ENCODE measurements around the gene DNAH11. TPM values are rescaled to one million over a fixed set of nuclear protein-coding genes. Genes with fewer than 3 reads are reported as not detected.
"Not testable (repeated sequence)": the region's sequence is repeated elsewhere in the genome, so short reads cannot be mapped to it uniquely, and the experiment has no call there.

DNAH11 gene
- total RNA-seq, 1 experiment from 2014 or later, result 0.15 TPM

GRCh38 chr7:21524680-21525079 is 18.2 kb upstream of the DNAH11 start:
- no peak overlapping the region for H3K4me3 ChIP-seq (ENCODE audit: low read depth in 2 of 2, low read length in 2 of 2)
- BruUV-seq (replicated peaks), result no TSS peak
- TF ChIP-seq REST (IDR thresholded peaks at IDR 0.05; ENCODE audit: insufficient read depth in 1 of 2, low read depth in 2 of 2, low read length in 1 of 2) (no peak), TCF7L2 (IDR thresholded peaks at IDR 0.05; ENCODE audit: low read depth, low read length) (no peak), SIN3A (IDR thresholded peaks at IDR 0.05; ENCODE audit: borderline replicate concordance, insufficient read depth, low read depth, low read length) (no peak), POLR2AphosphoS5 (IDR thresholded peaks at IDR 0.05; ENCODE audit: low read depth, low read length) (no peak)
- no peaks in the 10 kb centered on the region for H3K4me1 ChIP-seq (ENCODE audit: control insufficient read depth, insufficient read depth, low read length)
- H3K36me3 ChIP-seq (ENCODE audit: control insufficient read depth, insufficient read depth, low read length), result no peaks in the 10 kb centered on the region
- no peak overlapping the region for H3K27ac ChIP-seq (ENCODE audit: low read length)
- H3K27me3 ChIP-seq (ENCODE audit: control insufficient read depth, insufficient read depth, low read length), result no peaks in the 10 kb centered on the region
- intact Hi-C loops (cut with micrococcal nuclease; ENCODE audit: unreplicated experiment), result no loop called here
- no peaks in the 10 kb centered on the region for H3K9me3 ChIP-seq (ENCODE audit: control insufficient read depth, insufficient read depth, low read depth, low read length)
- POLR2A ChIA-PET, result no interaction called here
- ATAC-seq (no peak), DNase-seq (ENCODE audit: low read depth, low spot score) (no peak)
- in situ Hi-C loops (cut with HindIII; ENCODE audit: low pct_unique_long_range_greater_than_20kb, low sequenced_read_pairs), result no loop called here
- CTCF ChIA-PET, result no interaction called here

DNA sequence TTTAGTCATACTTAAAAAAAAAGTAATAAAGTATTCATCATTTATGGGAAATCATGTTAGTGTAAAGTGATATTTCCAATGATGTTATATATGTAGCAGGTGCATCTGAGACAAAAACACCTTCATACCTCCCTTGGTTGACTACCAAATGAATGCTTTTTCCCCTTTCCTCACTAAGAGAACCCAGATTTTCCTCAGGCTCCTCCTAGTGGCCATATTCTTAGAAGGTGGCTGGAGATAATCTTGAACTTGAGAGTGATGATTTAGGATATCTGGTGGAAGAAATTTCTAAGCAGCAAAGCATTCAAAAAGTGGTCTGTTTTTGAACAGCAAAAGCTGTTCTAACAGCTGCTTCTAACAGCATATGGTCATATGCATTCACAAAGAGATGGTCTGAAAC is 16.8 kb upstream of the DNAH11 start:
- Histone ChIP-seq H3K4me1 (ENCODE audit: control insufficient read depth, insufficient read depth, low read length) (no peaks in the 10 kb centered on the region), H3K9me3 (ENCODE audit: control insufficient read depth, insufficient read depth, low read depth, low read length) (no peaks in the 10 kb centered on the region), H3K27me3 (ENCODE audit: control insufficient read depth, insufficient read depth, low read length) (no peaks in the 10 kb centered on the region), H3K36me3 (ENCODE audit: control insufficient read depth, insufficient read depth, low read length) (no peaks in the 10 kb centered on the region), H3K4me3 (ENCODE audit: low read depth in 2 of 2, low read length in 2 of 2) (no peak overlapping the region), H3K27ac (ENCODE audit: low read length) (no peak overlapping the region)
- intact Hi-C loops (cut with micrococcal nuclease; ENCODE audit: unreplicated experiment), result no loop called here
- no TSS peak for BruUV-seq (replicated peaks)
- ATAC-seq (no peak), DNase-seq (ENCODE audit: low read depth, low spot score) (no peak)
- in situ Hi-C loops (cut with HindIII; ENCODE audit: low pct_unique_long_range_greater_than_20kb, low sequenced_read_pairs), result no loop called here
- TF ChIP-seq, protein P1, sequence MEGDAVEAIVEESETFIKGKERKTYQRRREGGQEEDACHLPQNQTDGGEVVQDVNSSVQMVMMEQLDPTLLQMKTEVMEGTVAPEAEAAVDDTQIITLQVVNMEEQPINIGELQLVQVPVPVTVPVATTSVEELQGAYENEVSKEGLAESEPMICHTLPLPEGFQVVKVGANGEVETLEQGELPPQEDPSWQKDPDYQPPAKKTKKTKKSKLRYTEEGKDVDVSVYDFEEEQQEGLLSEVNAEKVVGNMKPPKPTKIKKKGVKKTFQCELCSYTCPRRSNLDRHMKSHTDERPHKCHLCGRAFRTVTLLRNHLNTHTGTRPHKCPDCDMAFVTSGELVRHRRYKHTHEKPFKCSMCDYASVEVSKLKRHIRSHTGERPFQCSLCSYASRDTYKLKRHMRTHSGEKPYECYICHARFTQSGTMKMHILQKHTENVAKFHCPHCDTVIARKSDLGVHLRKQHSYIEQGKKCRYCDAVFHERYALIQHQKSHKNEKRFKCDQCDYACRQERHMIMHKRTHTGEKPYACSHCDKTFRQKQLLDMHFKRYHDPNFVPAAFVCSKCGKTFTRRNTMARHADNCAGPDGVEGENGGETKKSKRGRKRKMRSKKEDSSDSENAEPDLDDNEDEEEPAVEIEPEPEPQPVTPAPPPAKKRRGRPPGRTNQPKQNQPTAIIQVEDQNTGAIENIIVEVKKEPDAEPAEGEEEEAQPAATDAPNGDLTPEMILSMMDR (IDR thresholded peaks at IDR 0.05), result peak; percentile 56; the same call in 1 of the 2 replicates
- TF ChIP-seq SIN3A (IDR thresholded peaks at IDR 0.05; ENCODE audit: borderline replicate concordance, insufficient read depth, low read depth, low read length), result no peak
- CTCF ChIA-PET, result interaction anchor here (0.7 kb wide), 2 partner anchors 27 to 47 kb away, joined by 3 to 4 read pairs; no protein-coding TSS in a partner anchor
- POLR2A ChIA-PET, result no interaction called here

GRCh38 chr7:21526448-21526847 is 16.4 kb upstream of the DNAH11 start:
- in situ Hi-C loops (cut with HindIII; ENCODE audit: low pct_unique_long_range_greater_than_20kb, low sequenced_read_pairs), result no loop called here
- Histone ChIP-seq H3K36me3 (ENCODE audit: control insufficient read depth, insufficient read depth, low read length) (no peaks in the 10 kb centered on the region), H3K4me1 (ENCODE audit: control insufficient read depth, insufficient read depth, low read length) (no peaks in the 10 kb centered on the region), H3K27me3 (ENCODE audit: control insufficient read depth, insufficient read depth, low read length) (no peaks in the 10 kb centered on the region), H3K4me3 (ENCODE audit: low read depth in 2 of 2, low read length in 2 of 2) (no peak overlapping the region), H3K9me3 (ENCODE audit: control insufficient read depth, insufficient read depth, low read depth, low read length) (no peaks in the 10 kb centered on the region), H3K27ac (ENCODE audit: low read length) (no peak overlapping the region)
- intact Hi-C loops (cut with micrococcal nuclease; ENCODE audit: unreplicated experiment), result no loop called here
- no TSS peak for BruUV-seq (replicated peaks)
- POLR2A ChIA-PET, result no interaction called here
- ATAC-seq, result no peak
- CTCF ChIA-PET, result interaction anchor here (0.7 kb wide), 1 partner anchor 27 kb away, joined by 3 read pairs; no protein-coding TSS in a partner anchor
- no peak for TF ChIP-seq POLR2AphosphoS5 (IDR thresholded peaks at IDR 0.05; ENCODE audit: low read depth, low read length)
- no peak for TF ChIP-seq REST (IDR thresholded peaks at IDR 0.05; ENCODE audit: insufficient read depth in 1 of 2, low read depth in 2 of 2, low read length in 1 of 2)
- TF ChIP-seq TCF7L2 (IDR thresholded peaks at IDR 0.05; ENCODE audit: low read depth, low read length), result no peak
- TF ChIP-seq, protein P1 (IDR thresholded peaks at IDR 0.05), result no peak
- TF ChIP-seq SIN3A (IDR thresholded peaks at IDR 0.05; ENCODE audit: borderline replicate concordance, insufficient read depth, low read depth, low read length), result no peak
- no peak for DNase-seq (ENCODE audit: low read depth, low spot score)

- BruUV-seq (replicated peaks); H3K4me3 ChIP-seq (ENCODE audit: low read depth in 2 of 2, low read length in 2 of 2); in situ Hi-C loops (cut with HindIII; ENCODE audit: low pct_unique_long_range_greater_than_20kb, low sequenced_read_pairs); POLR2A ChIA-PET; H3K27ac ChIP-seq (ENCODE audit: low read length); ATAC-seq; H3K27me3 ChIP-seq (ENCODE audit: control insufficient read depth, insufficient read depth, low read length); CTCF ChIA-PET; H3K9me3 ChIP-seq (ENCODE audit: control insufficient read depth, insufficient read depth, low read depth, low read length); H3K36me3 ChIP-seq (ENCODE audit: control insufficient read depth, insufficient read depth, low read length); intact Hi-C loops (cut with micrococcal nuclease; ENCODE audit: unreplicated experiment); H3K4me1 ChIP-seq (ENCODE audit: control insufficient read depth, insufficient read depth, low read length); DNase-seq (ENCODE audit: low read depth, low spot score): not testable (repeated sequence)
Observed at GRCh38 chr7:21532485-21532884, 10.4 kb upstream of the DNAH11 start.

Measured in Panc1 (cell line).